GM12878 (cell line): ENCODE results near the gene PDXDC1. TPM values are rescaled to one million over a fixed set of nuclear protein-coding genes. Genes with fewer than 3 reads are reported as not detected.

ENCODE experiments used
- ATAC-seq: fragments of 200-7000 bp; cut with Tn5 transposase; 3 replicates; pipeline ENCODE4 v1.9.1; 2020; ENCODE audit warnings: mild to moderate bottlenecking, moderate library complexity
- BruUV-seq: library from RNA; stranded (reverse); fragments of 400-500 nt; replicated peaks from 2 replicates; lab custom pipeline; 2021; lab: Mats Ljungman, UMichigan
- CTCF ChIA-PET: fragments of 300-600 bp; sonication (Branson Sonifier 250); formaldehyde crosslinking; extraction: SDS; loops from one replicate; lab custom pipeline; 2021; ENCODE audit warnings: inconsistent platforms; lab: Yijun Ruan, JAX
- POLR2A ChIA-PET: fragments of 350-600 bp; formaldehyde crosslinking; extraction: SDS; loops from one replicate; lab custom pipeline; 2021; ENCODE audit warnings: inconsistent platforms; lab: Charles Lee
- RAD21 ChIA-PET: fragments of 300-600 bp; sonication (Branson Sonifier 250); formaldehyde crosslinking; loops from one replicate; lab custom pipeline; 2023; ENCODE audit warnings: antibody characterized with exemption; ENCODE audit not compliant: unreplicated experiment; lab: Charles Lee
- SMC1A ChIA-PET: fragments of 300-600 bp; sonication (Branson Sonifier 250); formaldehyde crosslinking; loops from one replicate; lab custom pipeline; 2023; ENCODE audit not compliant: unreplicated experiment, uncharacterized antibody; lab: Charles Lee
- DNase-seq: peaks from one replicate; pipeline ENCODE4 v3.0.0-alpha.2; 2011; ENCODE audit warnings: low read depth, low spot score
- FAIRE-seq: peaks from 3 replicates; lab custom pipeline; 2011; peaks lifted over from hg19 to GRCh38; lab: Jason Lieb, UNC
- H2AFZ ChIP-seq: 2 replicates; pipeline ENCODE4 v1.6.0; 2011; ENCODE audit warnings: low read depth, low read length, control low read depth; ENCODE audit not compliant: control insufficient read depth
- H3K27ac ChIP-seq: 2 replicates; pipeline ENCODE4 v1.5.1; 2011; ENCODE audit warnings: control low read depth; ENCODE audit not compliant: control insufficient read depth, insufficient read depth
- H3K27me3 ChIP-seq, 2 experiments: replicated peaks in 1 of 2; 2 replicates each; pipeline versions ENCODE4 v1.6.0 to v1.6.1; 2011; ENCODE audit warnings: low read length in 1 of 2; ENCODE audit not compliant: control insufficient read depth in 2 of 2, insufficient read depth in 2 of 2
- H3K36me3 ChIP-seq, 2 experiments: 2 replicates each; pipeline ENCODE4 v1.5.1; 2011; ENCODE audit warnings: low read length in 1 of 2; ENCODE audit not compliant: control insufficient read depth in 2 of 2, insufficient read depth in 2 of 2
- H3K4me1 ChIP-seq: 2 replicates; pipeline ENCODE4 v1.6.1; 2011; ENCODE audit warnings: mild to moderate bottlenecking, low read length, moderate library complexity, mixed read lengths; ENCODE audit not compliant: control insufficient read depth, insufficient read depth
- H3K4me2 ChIP-seq: 2 replicates; pipeline ENCODE4 v1.6.0; 2011; ENCODE audit warnings: control low read depth; ENCODE audit not compliant: control insufficient read depth, insufficient read depth
- H3K4me3 ChIP-seq: fragments of 200-600 bp; sonication (generic); 2 replicates; pipeline ENCODE4 v1.5.1; 2016
- H3K79me2 ChIP-seq: 2 replicates; pipeline ENCODE4 v1.6.0; 2011; ENCODE audit warnings: low read length; ENCODE audit not compliant: control insufficient read depth, insufficient read depth
- H3K9ac ChIP-seq: 2 replicates; pipeline ENCODE4 v1.8.0; 2011; ENCODE audit warnings: low read length, control low read depth, mixed read lengths; ENCODE audit not compliant: control insufficient read depth, insufficient read depth
- H3K9me3 ChIP-seq: replicated peaks from 3 replicates; pipeline ENCODE4 v1.5.1; 2011; ENCODE audit warnings: mild to moderate bottlenecking, low read length; ENCODE audit not compliant: control insufficient read depth, insufficient read depth
- H4K20me1 ChIP-seq: 2 replicates; pipeline ENCODE4 v1.6.0; 2011; ENCODE audit not compliant: control insufficient read depth, insufficient read depth
- CBX5 ChIP-seq: sonication (generic); IDR thresholded peaks from 2 replicates; pipeline ENCODE4 v1.6.1; 2016; ENCODE audit warnings: low read depth, moderate library complexity, mild to moderate bottlenecking, inconsistent platforms
- CHD4 ChIP-seq: fragments of 200-600 bp; sonication (generic); IDR thresholded peaks from 2 replicates; pipeline ENCODE4 v1.6.1; 2016; ENCODE audit warnings: mild to moderate bottlenecking
- IKZF2 ChIP-seq, 2 experiments: fragments of 450-650 bp; IDR thresholded peaks; 2 replicates each; pipeline ENCODE4 v1.6.1; 2017; ENCODE audit warnings: mild to moderate bottlenecking in 2 of 2, moderate library complexity in 2 of 2
- MEF2B ChIP-seq: fragments of 450-650 bp; IDR thresholded peaks from 2 replicates; pipeline ENCODE4 v1.6.1; 2018; ENCODE audit warnings: mild to moderate bottlenecking, moderate library complexity; ENCODE audit not compliant: partially characterized antibody, poor library complexity, severe bottlenecking
- NBN ChIP-seq: fragments of 450-650 bp; IDR thresholded peaks from 2 replicates; pipeline ENCODE4 v1.6.1; 2016
- NFYB ChIP-seq: IDR thresholded peaks from 2 replicates; pipeline ENCODE4 v1.6.1; 2011; ENCODE audit warnings: low read depth, mild to moderate bottlenecking, low read length, improper control_type of control experiment, moderate library complexity; ENCODE audit not compliant: insufficient read depth
- POLR2AphosphoS5 ChIP-seq: IDR thresholded peaks from 2 replicates; pipeline ENCODE4 v1.6.1; 2011; ENCODE audit warnings: mild to moderate bottlenecking, low read length, inconsistent platforms
- ZNF622 ChIP-seq: fragments of 450-650 bp; IDR thresholded peaks from 2 replicates; pipeline ENCODE4 v1.6.1; 2017; ENCODE audit warnings: mild to moderate bottlenecking, inconsistent platforms
- WGBS: methylation state at CpG from one replicate; pipeline ENCODE4 v1.1.6; 2016; ENCODE audit warnings: low lambda C conversion rate; ENCODE audit not compliant: insufficient replicate concordance, insufficient coverage; ENCODE audit errors: missing lambda C conversion rate; 5-methylcytosine and 5-hydroxymethylcytosine counted together
- in situ Hi-C: fragments of 300-500 bp; cut with MboI; formaldehyde crosslinking; loops from 9 replicates; pipeline ENCODE4 v1.14.3; 2018; ENCODE audit warnings: mixed read lengths
- intact Hi-C: fragments of 100-400 bp; cut with micrococcal nuclease; formaldehyde crosslinking; loops from one replicate; pipeline ENCODE4 v1.14.2; 2022; ENCODE audit not compliant: unreplicated experiment
- polyA plus RNA-seq, 11 experiments: library from polyadenylated mRNA; depleted of rRNA in 4 of 11; unstranded in 6 of 11; stranded (reverse) in 5 of 11; fragments of >200 nt; fragmentation: Nextera tagmentation in 4 of 11; fragmentation: Illumina TruSeq in 1 of 11; extraction: Ambion mirVana in 4 of 11; extraction: Trizol in 1 of 11; gene quantifications; 1 replicate in 1 of 11; 2 replicates in 10 of 11; pipeline versions ENCODE4 v1.2.1 to v1.2.3, GENCODE V29; 2011 to 2016; ENCODE audit warnings: inconsistent platforms in 2 of 11, missing spikeins in 2 of 11, low read depth in 1 of 11
- total RNA-seq, 4 experiments: library from RNA; depleted of rRNA in 3 of 4; stranded (reverse); fragments of >200 nt in 3 of 4; fragmentation: Illumina TruSeq in 1 of 4; extraction: Trizol in 1 of 4; gene quantifications; 2 replicates each; pipeline versions ENCODE4 v1.2.1 to v1.2.3, GENCODE V29; 2013 to 2021
- TF ChIP-seq, protein P1 (sequence below): fragments of 150-350 bp; IDR thresholded peaks from 2 replicates; pipeline ENCODE4 v1.6.1; 2016; ENCODE audit warnings: low read depth, low read length
- TF ChIP-seq, protein P2 (sequence below): fragments of 450-650 bp; formaldehyde crosslinking; IDR thresholded peaks from 2 replicates; pipeline ENCODE4 v1.4.0; 2020; ENCODE audit warnings: mild to moderate bottlenecking, moderate library complexity

PDXDC1 gene
- total and polyA plus RNA-seq, 10 of the 15 experiments (the other 5 are each of a cell fraction or from before 2014, with no cell fraction given): 6.1 to 78.2 (median 53.8) TPM

DNA sequence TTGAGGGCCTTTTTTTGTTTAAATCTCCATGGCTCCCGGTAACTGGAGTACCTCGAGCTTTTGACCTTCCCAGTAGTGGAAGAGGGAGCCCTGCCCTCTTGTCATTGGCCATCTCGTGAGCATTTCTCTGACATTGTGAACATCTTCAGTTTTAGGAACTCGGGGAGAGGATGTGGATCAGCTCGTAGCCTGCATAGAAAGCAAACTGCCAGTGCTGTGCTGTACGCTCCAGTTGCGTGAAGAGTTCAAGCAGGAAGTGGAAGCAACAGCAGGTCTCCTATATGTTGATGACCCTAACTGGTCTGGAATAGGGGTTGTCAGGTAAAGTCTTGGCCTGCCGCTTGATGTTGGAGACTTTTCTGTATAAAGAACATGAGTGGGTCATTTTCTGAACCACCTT lies 56.8 kb downstream of the PDXDC1 start:
- H3K4me2 ChIP-seq: no peak overlapping the region
- ATAC-seq: no peak
- DNase-seq: no peak
- in situ Hi-C loops: no loop called here
- H3K27ac ChIP-seq: no peak overlapping the region
- intact Hi-C loops: no loop called here
- no peak for FAIRE-seq
- no peak overlapping the region for H3K4me3 ChIP-seq
- no peaks in the 10 kb centered on the region for H3K4me1 ChIP-seq
- H3K27me3 ChIP-seq: no peaks in the 10 kb centered on the region
- ChIA-PET POLR2A (interaction anchor here (0.6 to 1.1 kb wide), 2 partner anchors 18 to 1010 kb away, joined by 3 to 5 read pairs; no protein-coding TSS in a partner anchor), CTCF (interaction anchor here (0.7 kb wide), 1 partner anchor 62 kb away, joined by 3 read pairs; no protein-coding TSS in a partner anchor), RAD21 (no interaction called here), SMC1A (interaction anchor here (1.8 kb wide), 1 partner anchor 10 kb away, joined by 7 read pairs; no protein-coding TSS in a partner anchor)
- no TSS peak for BruUV-seq
- H4K20me1 ChIP-seq: no peaks in the 10 kb centered on the region
- no peaks in the 10 kb centered on the region for H3K9me3 ChIP-seq
- no peaks in the 10 kb centered on the region for H3K79me2 ChIP-seq
- no peak overlapping the region for H2AFZ ChIP-seq
- no peak overlapping the region for H3K9ac ChIP-seq
- H3K36me3 ChIP-seq: peaks cover 27 to 29% of the 10 kb centered on the region in 2 experiments
- WGBS: 84% methylated on average over 8 of the region's 8 CpGs
- TF ChIP-seq CBX5 (no peak), ZNF622 (no peak), IKZF2 (IDR thresholded peaks at IDR 0.05) (no peak), MEF2B (no peak), POLR2AphosphoS5 (no peak), NFYB (no peak), CHD4 (no peak), NBN (no peak)
- TF ChIP-seq, protein P1, sequence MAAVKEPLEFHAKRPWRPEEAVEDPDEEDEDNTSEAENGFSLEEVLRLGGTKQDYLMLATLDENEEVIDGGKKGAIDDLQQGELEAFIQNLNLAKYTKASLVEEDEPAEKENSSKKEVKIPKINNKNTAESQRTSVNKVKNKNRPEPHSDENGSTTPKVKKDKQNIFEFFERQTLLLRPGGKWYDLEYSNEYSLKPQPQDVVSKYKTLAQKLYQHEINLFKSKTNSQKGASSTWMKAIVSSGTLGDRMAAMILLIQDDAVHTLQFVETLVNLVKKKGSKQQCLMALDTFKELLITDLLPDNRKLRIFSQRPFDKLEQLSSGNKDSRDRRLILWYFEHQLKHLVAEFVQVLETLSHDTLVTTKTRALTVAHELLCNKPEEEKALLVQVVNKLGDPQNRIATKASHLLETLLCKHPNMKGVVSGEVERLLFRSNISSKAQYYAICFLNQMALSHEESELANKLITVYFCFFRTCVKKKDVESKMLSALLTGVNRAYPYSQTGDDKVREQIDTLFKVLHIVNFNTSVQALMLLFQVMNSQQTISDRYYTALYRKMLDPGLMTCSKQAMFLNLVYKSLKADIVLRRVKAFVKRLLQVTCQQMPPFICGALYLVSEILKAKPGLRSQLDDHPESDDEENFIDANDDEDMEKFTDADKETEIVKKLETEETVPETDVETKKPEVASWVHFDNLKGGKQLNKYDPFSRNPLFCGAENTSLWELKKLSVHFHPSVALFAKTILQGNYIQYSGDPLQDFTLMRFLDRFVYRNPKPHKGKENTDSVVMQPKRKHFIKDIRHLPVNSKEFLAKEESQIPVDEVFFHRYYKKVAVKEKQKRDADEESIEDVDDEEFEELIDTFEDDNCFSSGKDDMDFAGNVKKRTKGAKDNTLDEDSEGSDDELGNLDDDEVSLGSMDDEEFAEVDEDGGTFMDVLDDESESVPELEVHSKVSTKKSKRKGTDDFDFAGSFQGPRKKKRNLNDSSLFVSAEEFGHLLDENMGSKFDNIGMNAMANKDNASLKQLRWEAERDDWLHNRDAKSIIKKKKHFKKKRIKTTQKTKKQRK: no peak
- TF ChIP-seq, protein P2, sequence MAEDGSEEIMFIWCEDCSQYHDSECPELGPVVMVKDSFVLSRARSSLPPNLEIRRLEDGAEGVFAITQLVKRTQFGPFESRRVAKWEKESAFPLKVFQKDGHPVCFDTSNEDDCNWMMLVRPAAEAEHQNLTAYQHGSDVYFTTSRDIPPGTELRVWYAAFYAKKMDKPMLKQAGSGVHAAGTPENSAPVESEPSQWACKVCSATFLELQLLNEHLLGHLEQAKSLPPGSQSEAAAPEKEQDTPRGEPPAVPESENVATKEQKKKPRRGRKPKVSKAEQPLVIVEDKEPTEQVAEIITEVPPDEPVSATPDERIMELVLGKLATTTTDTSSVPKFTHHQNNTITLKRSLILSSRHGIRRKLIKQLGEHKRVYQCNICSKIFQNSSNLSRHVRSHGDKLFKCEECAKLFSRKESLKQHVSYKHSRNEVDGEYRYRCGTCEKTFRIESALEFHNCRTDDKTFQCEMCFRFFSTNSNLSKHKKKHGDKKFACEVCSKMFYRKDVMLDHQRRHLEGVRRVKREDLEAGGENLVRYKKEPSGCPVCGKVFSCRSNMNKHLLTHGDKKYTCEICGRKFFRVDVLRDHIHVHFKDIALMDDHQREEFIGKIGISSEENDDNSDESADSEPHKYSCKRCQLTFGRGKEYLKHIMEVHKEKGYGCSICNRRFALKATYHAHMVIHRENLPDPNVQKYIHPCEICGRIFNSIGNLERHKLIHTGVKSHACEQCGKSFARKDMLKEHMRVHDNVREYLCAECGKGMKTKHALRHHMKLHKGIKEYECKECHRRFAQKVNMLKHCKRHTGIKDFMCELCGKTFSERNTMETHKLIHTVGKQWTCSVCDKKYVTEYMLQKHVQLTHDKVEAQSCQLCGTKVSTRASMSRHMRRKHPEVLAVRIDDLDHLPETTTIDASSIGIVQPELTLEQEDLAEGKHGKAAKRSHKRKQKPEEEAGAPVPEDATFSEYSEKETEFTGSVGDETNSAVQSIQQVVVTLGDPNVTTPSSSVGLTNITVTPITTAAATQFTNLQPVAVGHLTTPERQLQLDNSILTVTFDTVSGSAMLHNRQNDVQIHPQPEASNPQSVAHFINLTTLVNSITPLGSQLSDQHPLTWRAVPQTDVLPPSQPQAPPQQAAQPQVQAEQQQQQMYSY (CRISPR knock-in tag): no peak
